Frontal cortex (tissue), 4 donors: ENCODE results near the gene DAAM2. TPM values are rescaled to one million over a fixed set of nuclear protein-coding genes. Genes with fewer than 3 reads are reported as not detected.

Experiments
- DNase-seq, 2 donors: peaks; one replicate each; pipeline ENCODE4 v3.0.0; 2012; ENCODE audit warnings: low spot score in 2 of 2
- FAIRE-seq: peaks from 2 replicates; lab custom pipeline; 2012; peaks lifted over from hg19 to GRCh38; lab: Jason Lieb, UNC
- total RNA-seq: library from RNA; depleted of rRNA; stranded (reverse); fragments of >200 nt; gene quantifications from one replicate; pipeline ENCODE4 v1.2.3, GENCODE V29; 2014
- donor health status: control.
- donor health status: control.
- donor health status: control.

The DAAM2 gene
- total RNA-seq, 1 donor from 2014 or later = 5.3 TPM

GRCh38 chr6:39840781-39841180 is 48.6 kb downstream of the DAAM2 start:
- DNase-seq = no peak
- no peak for FAIRE-seq

DNA sequence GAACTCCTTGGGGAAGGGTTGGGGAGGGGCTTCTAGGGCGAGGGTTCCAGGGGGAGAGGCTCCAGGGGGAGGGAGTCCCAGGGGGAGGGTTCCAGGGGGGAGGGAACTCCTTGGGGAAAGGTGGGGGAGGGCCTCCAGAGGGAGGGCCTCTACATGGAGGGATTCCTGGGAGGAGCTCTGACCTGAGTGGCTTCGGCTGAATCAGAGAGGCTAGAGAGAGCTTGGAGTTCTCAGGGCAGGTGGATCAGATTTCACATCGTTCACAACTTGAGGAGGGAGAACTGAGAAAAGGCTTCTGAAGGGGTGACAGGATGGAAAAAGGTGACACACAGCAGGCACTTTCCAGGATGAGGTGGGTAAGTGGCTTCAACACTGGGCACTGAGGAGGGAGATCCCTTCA is 49.1 kb downstream of the DAAM2 start:
- DNase-seq = no peak
- FAIRE-seq = no peak

GRCh38 chr6:39841923-39842322 is 49.7 kb downstream of the DAAM2 start:
- FAIRE-seq = no peak
- no peak for DNase-seq

DNA sequence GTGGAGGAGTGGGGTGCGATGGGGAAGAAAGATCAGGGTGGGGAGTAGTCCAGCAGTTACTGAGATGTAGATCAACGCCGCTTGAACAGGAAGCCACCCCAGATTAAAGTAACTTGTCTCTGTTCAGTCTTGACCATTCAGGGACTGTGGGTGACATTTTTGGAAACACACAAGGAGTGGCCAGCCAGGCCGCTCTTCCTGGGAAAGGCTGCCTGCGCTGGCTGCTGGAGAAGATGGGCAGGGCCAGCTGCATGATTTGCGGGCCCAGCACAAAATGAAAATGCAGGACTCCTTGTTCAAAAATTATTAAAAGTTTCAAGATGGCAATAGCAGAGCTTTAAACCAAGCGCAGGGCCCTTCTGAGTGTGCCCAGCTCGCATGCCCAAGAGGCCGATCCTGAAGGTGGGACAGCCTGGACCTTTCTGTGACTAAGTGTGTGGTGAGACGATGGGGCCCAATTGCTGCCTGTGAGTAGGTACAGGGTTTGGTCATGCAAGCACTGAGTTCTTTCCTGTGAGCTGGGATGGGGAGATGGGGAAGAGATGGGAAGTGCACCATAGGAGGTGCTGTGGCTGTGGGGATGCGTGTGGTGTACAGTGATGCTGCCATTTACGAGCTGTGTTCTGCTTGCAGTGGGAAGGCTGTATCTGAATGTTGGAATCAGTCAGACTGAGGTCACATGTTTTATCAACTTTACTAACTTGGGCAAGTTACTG is 51.3 kb downstream of the DAAM2 start:
- FAIRE-seq = no peak

GRCh38 chr6:39844866-39845265 is 52.7 kb downstream of the DAAM2 start:
- FAIRE-seq = no peak

More for the DNA sequence above, 51.3 kb downstream of the DAAM2 start:
- no peak for DNase-seq

DNA sequence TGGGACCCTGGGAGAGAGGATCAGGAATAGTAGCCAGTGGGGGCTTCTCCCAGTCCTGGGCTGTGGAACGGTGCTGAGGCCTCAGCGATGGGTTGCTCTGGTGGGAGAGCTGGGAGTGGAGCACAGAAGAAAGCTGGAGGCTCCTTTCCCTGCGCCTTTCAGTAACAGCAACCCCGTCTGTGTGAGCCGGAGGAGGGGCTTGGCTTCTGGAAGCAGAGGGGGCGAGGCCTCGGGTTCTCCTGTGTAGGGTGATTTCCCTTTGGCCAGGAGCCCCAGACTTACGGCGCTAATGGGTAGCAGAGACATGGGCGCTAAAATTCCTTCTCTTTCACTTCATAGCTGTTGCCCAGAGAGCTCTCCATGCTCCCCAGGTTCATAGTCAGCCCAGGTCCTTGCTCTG is 55.0 kb downstream of the DAAM2 start:
- no peak for FAIRE-seq
- DNase-seq = no peak

More at GRCh38 chr6:39844866-39845265, 52.7 kb downstream of the DAAM2 start:
- DNase-seq = no peak

DNA sequence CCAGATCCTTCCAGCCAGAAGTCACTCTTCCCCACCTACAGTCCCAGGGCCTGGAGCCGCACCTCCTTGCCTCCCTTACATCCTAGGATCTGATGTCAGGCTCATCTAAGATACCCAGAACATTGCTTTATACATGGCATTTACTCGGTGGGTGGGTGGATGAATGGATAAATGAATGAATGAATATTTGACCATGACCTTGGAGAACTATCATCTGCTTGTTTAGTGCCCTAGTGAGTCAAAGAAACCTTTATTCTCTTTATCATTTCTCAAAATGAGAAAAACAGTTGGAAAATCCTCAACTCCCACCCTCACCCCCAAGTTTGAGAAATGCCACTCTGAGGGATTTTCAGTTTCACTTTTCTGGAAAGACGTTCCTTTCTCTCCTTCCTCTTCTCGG is 56.0 kb downstream of the DAAM2 start:
- FAIRE-seq (no peak), DNase-seq (no peak)

GRCh38 chr6:39849228-39849627 is 57.1 kb downstream of the DAAM2 start:
- FAIRE-seq (no peak), DNase-seq (no peak)

DNA sequence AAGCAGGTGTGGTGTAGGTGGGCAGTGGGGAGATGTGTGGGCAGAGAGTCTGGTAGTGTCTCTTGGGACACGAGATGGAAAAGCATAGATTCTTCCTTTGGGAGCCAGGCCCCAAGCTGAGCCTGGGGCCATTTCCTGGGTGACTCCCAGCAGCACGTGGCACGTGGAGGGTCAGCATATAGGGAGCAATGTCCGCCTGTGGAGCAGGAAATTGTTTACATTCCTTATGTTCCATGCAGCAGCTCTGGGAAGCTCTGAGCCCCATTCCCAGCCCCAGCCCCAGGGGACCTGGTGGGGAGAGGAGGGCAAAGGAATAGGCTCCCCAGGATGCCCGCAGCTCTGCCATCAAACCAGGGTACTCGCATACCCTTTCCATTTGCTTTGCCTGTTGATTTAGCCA is 57.6 kb downstream of the DAAM2 start:
- no peak for DNase-seq
- FAIRE-seq = no peak

- FAIRE-seq = no peak
Observed at GRCh38 chr6:39850736-39851297, 58.6 kb downstream of the DAAM2 start.

GRCh38 chr6:39851331-39851730 is 59.2 kb downstream of the DAAM2 start:
- no peak for DNase-seq

More at GRCh38 chr6:39850736-39851297, 58.6 kb downstream of the DAAM2 start:
- DNase-seq = no peak

GRCh38 chr6:39852324-39852723 is 60.1 kb downstream of the DAAM2 start:
- DNase-seq = no peak
- no peak for FAIRE-seq

More at GRCh38 chr6:39851331-39851730, 59.2 kb downstream of the DAAM2 start:
- FAIRE-seq = no peak

DNA sequence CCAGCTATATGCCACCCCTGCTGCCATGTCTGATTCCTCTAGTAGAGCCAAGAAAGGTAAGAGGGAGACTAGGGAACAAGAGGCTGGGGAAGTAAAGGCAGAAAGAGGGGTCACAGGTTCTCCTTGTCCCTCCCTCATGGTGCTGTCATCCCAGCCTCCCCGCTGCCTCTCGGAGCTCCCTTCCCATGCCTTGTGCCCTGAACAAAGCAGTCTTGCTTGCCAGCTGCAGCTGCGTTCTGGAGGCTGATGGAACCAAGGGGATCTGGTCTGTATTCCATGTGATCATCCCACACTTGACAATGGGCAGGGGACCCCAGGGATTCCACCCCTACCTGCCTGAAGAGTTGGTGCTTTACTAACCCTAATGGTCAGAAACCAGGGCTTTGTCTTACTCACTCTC is 61.4 kb downstream of the DAAM2 start:
- FAIRE-seq = no peak
- DNase-seq = no peak

DNA sequence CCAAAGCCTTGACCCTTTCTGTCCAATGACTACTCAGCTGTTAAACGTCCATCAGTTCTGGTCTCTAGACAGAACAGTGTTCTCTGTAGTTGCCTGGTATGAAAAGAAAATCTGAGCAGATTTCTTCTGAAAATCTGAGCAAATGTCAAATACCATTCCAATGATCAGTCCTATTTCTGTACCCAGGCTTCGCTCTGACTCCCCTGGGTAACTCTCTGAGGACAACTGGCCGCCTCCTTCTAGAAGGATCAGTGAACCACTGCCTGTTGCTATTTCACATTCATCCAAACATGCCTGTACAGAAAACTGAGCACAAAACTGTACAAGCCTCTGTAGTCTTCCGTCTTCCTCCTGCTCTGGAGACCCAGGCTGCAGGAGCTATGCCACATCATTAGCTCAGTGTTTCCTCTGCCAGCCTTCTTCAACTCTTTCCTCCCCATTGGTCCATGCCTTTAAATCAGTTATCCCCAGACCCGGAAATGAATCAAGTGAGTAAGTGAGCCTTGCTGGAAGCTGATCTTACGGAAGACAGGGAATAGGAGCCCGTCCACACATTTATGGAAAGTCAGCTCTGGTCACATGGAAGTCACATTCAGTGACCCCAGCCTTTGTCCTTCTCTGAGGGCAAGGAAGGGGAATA is 63.3 kb downstream of the DAAM2 start:
- FAIRE-seq = no peak
- no peak for DNase-seq

GRCh38 chr6:39859025-39859424 is 66.8 kb downstream of the DAAM2 start:
- FAIRE-seq (no peak), DNase-seq (no peak)

- FAIRE-seq (no peak), DNase-seq (no peak)
Observed at GRCh38 chr6:39861663-39862062, 69.5 kb downstream of the DAAM2 start.

- FAIRE-seq = no peak
- peak in 1 of 2 donors; percentile 46 for DNase-seq
Observed at GRCh38 chr6:39865011-39865888, 73.1 kb downstream of the DAAM2 start.

DNA sequence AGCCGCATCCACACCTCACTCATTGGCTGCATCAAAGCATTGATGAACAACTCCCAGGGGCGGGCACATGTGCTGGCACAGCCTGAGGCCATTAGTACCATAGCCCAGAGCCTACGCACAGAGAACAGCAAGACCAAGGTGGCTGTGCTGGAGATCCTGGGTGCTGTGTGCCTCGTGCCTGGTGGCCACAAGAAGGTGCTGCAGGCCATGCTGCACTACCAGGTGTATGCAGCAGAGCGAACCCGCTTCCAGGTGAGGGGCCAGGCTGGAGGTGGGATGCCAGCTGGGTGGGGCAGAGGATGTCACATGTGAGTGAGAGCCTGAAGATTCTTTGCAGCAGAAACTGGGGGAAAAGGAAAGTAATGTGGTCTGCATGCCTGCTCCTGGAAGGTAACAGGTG is 75.4 kb downstream of the DAAM2 start:
- DNase-seq (no peak), FAIRE-seq (no peak)

DNA sequence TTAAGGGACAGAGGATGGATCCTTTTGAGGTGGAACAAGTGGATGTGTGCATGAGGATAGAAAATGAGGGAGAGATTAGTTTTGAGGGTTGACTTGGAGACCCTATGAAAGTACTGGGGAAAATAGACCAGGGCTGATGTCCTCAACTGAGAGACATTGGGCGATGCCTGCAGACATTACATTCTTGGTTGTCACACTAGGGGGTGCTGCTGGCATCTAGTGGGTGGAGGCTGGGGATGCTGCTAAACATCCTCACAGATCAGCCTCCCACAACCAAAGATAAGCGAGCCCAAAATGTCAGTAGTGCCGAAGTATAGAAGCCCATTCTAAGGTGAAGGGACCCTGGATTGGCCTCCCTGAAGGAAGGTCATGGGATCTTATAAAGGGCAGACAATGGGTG is 78.8 kb downstream of the DAAM2 start:
- FAIRE-seq (no peak), DNase-seq (no peak)

- DNase-seq (no peak), FAIRE-seq (no peak)
Observed at GRCh38 chr6:39873439-39873838, 81.3 kb downstream of the DAAM2 start.
